GM10248 (cell line): ENCODE results near the gene TM7SF2.
"Not testable (repeated sequence)": the region's sequence is repeated elsewhere in the genome, so short reads cannot be mapped to it uniquely, and the experiment has no call there.

Experiments used
- CTCF ChIA-PET: fragments of 300-600 bp; sonication (Branson Sonifier 250); formaldehyde crosslinking; extraction: SDS; loops from one replicate; lab custom pipeline; 2021; ENCODE audit warnings: antibody characterized with exemption; lab: Yijun Ruan, JAX
- POLR2A ChIA-PET: fragments of 350-650 bp; sonication (Branson Sonifier 250); formaldehyde crosslinking; extraction: SDS; loops from one replicate; lab custom pipeline; 2020; ENCODE audit warnings: antibody characterized with exemption; lab: Yijun Ruan, JAX
- DNase-seq: peaks from one replicate; pipeline ENCODE4 v3.0.0; 2012; ENCODE audit errors: extremely low spot score
- TF ChIP-seq, protein P1 (sequence below): IDR thresholded peaks from 2 replicates; pipeline ENCODE4 v1.5.1; 2012; ENCODE audit warnings: mild to moderate bottlenecking, low read depth; ENCODE audit errors: extremely low read depth, missing control alignments, control extremely low read depth

The TM7SF2 gene

DNA sequence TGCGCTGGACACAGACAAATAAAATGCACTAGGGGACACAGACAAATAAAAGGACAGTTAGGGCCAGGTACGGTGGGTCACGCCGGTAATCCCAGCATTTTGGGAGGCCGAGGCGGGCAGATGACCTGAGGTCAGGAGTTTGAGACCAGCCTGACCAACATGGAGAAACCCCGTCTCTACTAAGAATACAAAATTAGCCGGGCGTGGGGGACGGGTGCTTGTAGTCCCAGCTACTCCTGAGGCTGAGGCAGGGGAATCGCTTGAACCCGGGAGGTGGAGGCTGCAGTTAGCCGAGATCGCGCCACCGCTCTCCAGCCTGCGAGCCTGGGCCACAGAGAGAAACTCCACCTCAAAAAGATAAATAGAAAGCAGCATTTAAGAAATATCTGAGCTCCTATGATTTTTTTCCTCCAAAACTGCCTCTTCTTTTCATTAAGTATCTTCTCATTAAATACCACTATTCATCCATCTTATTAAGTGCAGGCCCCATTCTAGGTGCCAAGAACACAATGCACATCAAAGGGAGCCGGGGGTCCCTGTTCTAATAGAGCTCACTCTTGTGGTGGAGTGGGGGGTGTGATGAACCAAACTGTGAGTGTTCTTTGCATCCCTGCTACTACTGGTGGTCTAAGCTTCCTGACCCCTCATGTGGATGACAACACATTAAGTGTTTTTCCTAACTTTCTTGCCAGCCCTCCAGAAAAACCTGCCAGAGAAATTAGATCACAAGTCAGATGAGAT lies 6.6 kb downstream of the TM7SF2 start:
- POLR2A ChIA-PET: interaction anchor here (0.6 to 1.4 kb wide), 5 partner anchors 104 to 401 kb away, joined by 3 to 7 read pairs (median 4); partner anchors contain the start of genes CDC42BPG and POLA2
- DNase-seq: no peak
- TF ChIP-seq, protein P1, sequence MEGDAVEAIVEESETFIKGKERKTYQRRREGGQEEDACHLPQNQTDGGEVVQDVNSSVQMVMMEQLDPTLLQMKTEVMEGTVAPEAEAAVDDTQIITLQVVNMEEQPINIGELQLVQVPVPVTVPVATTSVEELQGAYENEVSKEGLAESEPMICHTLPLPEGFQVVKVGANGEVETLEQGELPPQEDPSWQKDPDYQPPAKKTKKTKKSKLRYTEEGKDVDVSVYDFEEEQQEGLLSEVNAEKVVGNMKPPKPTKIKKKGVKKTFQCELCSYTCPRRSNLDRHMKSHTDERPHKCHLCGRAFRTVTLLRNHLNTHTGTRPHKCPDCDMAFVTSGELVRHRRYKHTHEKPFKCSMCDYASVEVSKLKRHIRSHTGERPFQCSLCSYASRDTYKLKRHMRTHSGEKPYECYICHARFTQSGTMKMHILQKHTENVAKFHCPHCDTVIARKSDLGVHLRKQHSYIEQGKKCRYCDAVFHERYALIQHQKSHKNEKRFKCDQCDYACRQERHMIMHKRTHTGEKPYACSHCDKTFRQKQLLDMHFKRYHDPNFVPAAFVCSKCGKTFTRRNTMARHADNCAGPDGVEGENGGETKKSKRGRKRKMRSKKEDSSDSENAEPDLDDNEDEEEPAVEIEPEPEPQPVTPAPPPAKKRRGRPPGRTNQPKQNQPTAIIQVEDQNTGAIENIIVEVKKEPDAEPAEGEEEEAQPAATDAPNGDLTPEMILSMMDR: no peak
- CTCF ChIA-PET: interaction anchor here (0.6 to 7.2 kb wide), 15 partner anchors 10 to 278 kb away, joined by 3 to 73 read pairs (median 5); partner anchors contain the start of genes ARL2, CAPN1 and SAC3D1

DNA sequence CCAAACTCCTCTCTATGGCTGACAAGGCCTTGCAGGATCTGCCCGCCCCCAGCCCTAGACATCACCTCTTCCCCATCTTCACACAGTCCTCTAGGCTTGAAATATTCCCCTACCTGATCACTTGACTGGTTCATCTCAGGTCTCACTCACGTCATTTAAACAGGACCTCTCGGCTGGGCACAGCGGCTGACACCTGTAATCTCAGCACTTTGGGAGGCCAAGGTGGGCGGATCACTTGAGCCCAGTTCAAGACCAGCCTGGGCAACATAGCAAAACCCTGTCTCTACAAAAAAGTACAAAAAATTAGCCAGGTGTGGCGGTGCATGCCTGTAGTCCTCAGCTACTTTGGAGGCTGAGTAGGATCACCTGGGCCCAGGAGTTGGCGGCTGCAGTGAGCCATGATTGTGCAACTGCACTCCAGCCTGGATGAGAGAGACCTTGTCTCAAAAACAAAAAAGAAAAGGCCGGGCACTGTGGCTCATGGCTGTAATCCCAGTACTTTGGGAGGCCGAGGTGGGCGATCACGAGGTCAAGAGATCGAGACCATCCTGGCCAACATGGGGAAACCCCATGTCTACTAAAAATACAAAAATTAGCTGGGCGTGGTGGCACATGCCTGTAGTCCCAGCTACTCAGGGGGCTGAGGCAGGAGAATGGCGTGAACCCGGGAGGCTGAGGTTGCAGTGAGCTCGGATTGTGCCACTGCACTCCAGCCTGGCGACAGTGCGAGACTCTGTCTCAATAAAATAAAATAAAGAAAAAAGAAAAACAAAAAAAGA lies 7.4 kb downstream of the TM7SF2 start:
- POLR2A ChIA-PET: interaction anchor here (1.4 kb wide), 1 partner anchor 143 kb away, joined by 4 read pairs; the partner anchor contains the start of gene POLA2
- CTCF ChIA-PET: interaction anchor here (0.6 to 7.2 kb wide), 14 partner anchors 8 to 279 kb away, joined by 3 to 73 read pairs (median 5); partner anchors contain the start of genes ARL2, CAPN1, SAC3D1 and TM7SF2
- not testable (repeated sequence) for DNase-seq

DNA sequence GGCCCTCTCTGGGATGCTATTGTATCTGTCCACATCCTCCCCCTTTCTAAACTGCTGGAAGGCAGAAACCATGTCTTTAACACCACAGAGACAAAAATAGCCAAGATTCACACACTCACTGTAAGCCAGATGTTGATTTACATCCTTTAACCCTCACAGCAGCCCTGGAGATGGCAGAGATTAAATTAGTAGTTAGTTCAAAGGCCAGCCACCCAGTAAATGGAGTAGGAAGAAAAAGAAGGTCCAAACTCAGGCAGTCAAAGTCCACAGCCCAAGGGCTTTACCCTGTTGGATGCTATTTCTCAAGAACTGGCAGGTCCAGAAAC lies 8.0 kb downstream of the TM7SF2 start:
- CTCF ChIA-PET: interaction anchor here (1.3 to 7.2 kb wide), 5 partner anchors 8 to 272 kb away, joined by 3 to 73 read pairs (median 12); partner anchors contain the start of genes ARL2, SAC3D1 and TM7SF2
- no peak for DNase-seq
- TF ChIP-seq, protein P1: no peak
- POLR2A ChIA-PET: interaction anchor here (1.4 kb wide), 1 partner anchor 142 kb away, joined by 4 read pairs; the partner anchor contains the start of gene POLA2

DNA sequence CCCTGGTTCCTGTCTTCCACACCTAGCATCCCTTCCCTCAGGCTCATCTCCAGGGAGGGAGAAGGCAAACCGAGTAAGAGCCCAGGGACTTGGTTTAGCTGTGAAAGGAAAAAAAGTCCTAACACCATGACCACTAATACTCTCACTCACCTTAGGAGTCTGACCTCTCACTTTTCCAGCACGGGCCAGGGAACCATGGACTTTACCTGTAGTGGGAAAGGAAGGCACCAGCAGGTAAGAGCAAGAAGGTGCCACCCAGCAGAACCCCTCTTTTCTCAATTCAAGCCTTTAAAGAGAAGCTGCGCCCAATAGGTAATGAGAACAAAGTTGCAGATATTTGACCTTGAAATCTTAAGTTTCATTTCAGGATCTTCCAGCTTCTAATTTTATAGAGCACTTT lies 9.2 kb downstream of the TM7SF2 start:
- no peak for DNase-seq
- ChIA-PET CTCF (interaction anchor here (0.9 to 7.2 kb wide), 6 partner anchors 9 to 275 kb away, joined by 3 to 73 read pairs (median 4); partner anchors contain the start of genes ARL2, CAPN1 and TM7SF2), POLR2A (interaction anchor here (1.7 kb wide), 1 partner anchor 11 kb away, joined by 5 read pairs; no protein-coding TSS in a partner anchor)
- TF ChIP-seq, protein P1: no peak

DNA sequence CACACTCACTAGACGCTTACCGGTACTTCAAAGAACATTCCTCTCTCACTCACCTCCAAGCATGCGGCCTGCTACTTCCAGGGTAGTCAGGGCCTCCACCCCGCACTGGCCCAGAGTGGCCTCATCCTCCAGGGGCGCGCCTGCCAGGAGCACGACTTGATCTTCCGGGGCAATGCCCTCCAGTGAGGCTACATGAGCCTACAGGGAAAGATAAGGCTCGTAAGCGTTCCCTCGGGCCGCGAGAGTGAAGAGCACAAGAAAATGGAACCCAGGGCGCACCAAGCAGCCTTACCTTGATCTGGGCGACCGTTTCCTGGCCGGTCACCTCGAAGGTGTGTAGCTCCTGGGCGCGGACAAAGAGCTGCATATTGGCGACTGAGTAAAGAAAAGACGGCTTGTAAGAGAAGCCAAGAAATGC lies 9.8 kb downstream of the TM7SF2 start:
- TF ChIP-seq, protein P1: no peak
- ChIA-PET CTCF (interaction anchor here (0.7 to 7.2 kb wide), 11 partner anchors 9 to 276 kb away, joined by 3 to 73 read pairs (median 4); partner anchors contain the start of genes ARL2, CAPN1, SYVN1 and TM7SF2), POLR2A (interaction anchor here (1.0 to 2.0 kb wide), 8 partner anchors 8 to 108 kb away, joined by 4 to 10 read pairs (median 4); partner anchors contain the start of genes ARL2, CAPN1, SYVN1 and TM7SF2)
- no peak for DNase-seq

DNA sequence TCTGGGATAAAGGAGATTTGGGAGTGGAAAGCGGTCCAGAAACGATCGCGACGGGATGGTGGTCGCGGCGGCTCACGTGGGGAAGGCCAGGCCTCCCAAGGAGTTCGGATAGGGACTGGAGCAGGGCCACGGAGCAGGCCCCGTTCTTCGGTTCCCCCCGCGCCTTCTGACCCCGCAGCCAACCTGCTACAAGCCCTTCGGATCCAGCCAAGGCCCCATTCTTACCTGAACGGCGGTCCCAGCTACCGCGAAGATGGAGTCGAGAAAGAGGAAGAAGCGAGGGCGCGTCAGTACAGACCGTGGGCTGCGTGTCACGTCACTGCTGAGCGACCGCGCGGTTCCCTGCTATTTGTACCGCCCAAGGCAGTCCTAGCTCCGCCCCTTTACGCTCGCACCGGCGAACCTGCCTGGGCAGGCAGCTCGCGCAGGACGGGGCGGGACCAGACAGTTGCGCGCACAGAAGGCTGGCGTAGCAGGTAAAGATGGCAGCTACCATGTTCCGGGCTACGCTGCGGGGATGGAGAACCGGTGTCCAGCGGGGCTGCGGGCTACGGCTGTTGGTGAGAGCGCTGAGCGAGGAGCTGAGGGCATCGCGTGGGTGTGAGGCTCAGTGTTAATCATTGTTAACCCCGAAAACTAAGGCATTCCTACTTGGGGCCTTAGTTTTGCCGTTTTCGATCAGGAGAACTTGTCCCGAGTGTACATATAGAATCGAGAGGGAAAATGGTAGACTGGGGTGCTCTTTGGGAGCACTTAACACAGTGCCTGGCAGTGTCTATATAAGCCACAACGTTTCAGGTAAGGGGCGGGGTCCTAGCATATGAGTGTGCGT lies 10.4 kb downstream of the TM7SF2 start, which contains the start of the genes FAU and MRPL49:
FAU (minus strand) TSS at position 270 of the 832 bp plus-strand sequence. CDS start 321 bp downstream, outside the sequence.
MRPL49 (plus strand) TSS at position 457 of the 832 bp plus-strand sequence; CDS start at position 483, 26 bp downstream.
- ChIA-PET CTCF (interaction anchor here (0.7 to 7.2 kb wide), 11 partner anchors 9 to 277 kb away, joined by 3 to 73 read pairs (median 4); partner anchors contain the start of genes ARL2, CAPN1, SYVN1 and TM7SF2), POLR2A (interaction anchor here (0.5 to 2.0 kb wide), 11 partner anchors 8 to 387 kb away, joined by 4 to 10 read pairs (median 4); partner anchors contain the start of genes ARL2, CAPN1, SYVN1 and TM7SF2)
- DNase-seq: peak; percentile 97
- TF ChIP-seq, protein P1: no peak
